HL-60 (cell line): ENCODE results near the gene SLC1A7.

Experiments
- CTCF ChIP-seq: IDR thresholded peaks from one replicate; pipeline ENCODE4 v1.5.1; 2011; ENCODE audit warnings: low read length, control low read depth, inconsistent platforms; ENCODE audit not compliant: insufficient read depth
- GABPA ChIP-seq: IDR thresholded peaks from 2 replicates; pipeline ENCODE4 v1.6.1; 2012; ENCODE audit warnings: low read depth
- POLR2AphosphoS5 ChIP-seq: IDR thresholded peaks from 2 replicates; pipeline ENCODE4 v1.6.1; 2012; ENCODE audit warnings: low read depth
- REST ChIP-seq: IDR thresholded peaks from 2 replicates; pipeline ENCODE4 v1.6.1; 2012; ENCODE audit warnings: low read depth; ENCODE audit not compliant: insufficient replicate concordance

GRCh38 chr1:53060579-53060978, 81.9 kb downstream of the SLC1A7 start:
- no peak for TF ChIP-seq CTCF
- TF ChIP-seq POLR2AphosphoS5 = no peak
- TF ChIP-seq REST = no peak
- TF ChIP-seq GABPA = no peak
